SK-N-MC (cell line): ENCODE results near the gene AMMECR1.

Source experiments
- EZH2 ChIP-seq: fragments of 200-600 bp; sonication (generic); IDR thresholded peaks from one replicate; pipeline ENCODE4 v1.6.1; 2017; ENCODE audit warnings: antibody characterized with exemption
- FOXP2 ChIP-seq: optimal IDR thresholded peaks from 2 replicates; pipeline ENCODE3; 2011; ENCODE audit warnings: mild to moderate bottlenecking, moderate library complexity; ENCODE audit not compliant: insufficient read depth; ENCODE audit errors: extremely low read length, control extremely low read depth
- POLR2AphosphoS5 ChIP-seq: IDR thresholded peaks from 2 replicates; pipeline ENCODE4 v1.6.1; 2012; ENCODE audit warnings: mild to moderate bottlenecking, low read depth, low read length, borderline replicate concordance

DNA sequence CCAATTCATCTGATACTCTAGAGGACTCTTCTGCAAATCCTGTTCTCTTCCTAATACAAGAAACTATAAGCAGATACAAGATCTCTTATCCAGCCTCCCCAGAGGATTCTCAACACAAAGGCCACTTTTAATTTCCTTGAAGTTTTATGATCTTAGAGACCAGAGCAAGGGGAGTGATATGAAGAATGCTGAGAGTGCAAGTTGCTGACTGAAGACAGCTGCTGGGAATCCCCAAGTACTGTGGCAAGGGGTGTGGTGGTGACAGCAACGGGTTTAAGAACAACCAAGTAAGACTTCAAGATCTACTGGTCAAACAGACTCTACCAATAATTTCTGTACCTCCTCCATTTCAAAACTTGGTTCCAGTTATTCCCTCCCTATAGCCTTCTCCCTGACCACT lies 7.0 kb downstream of the AMMECR1 start:
- TF ChIP-seq POLR2AphosphoS5 (no peak), EZH2 (no peak), FOXP2 (no peak)
